Thoracic aorta (tissue), 2 donors: ENCODE results near the gene DLX5. TPM values are rescaled to one million over a fixed set of nuclear protein-coding genes. Genes with fewer than 3 reads are reported as not detected.

Experiments used
- ATAC-seq: fragments of 150-250 bp; one replicate; pipeline ENCODE4 v1.8.0; 2017; ENCODE audit warnings: low read depth; ENCODE audit not compliant: insufficient number of reproducible peaks, low FRiP score
- DNase-seq: peaks from one replicate; pipeline ENCODE4 v3.0.0-alpha.2; 2020; ENCODE audit warnings: low spot score
- H3K27ac ChIP-seq, 2 donors: fragments of 200-600 bp; sonication (generic); 1 replicate in 1 of 2; 2 replicates in 1 of 2; pipeline ENCODE4 v1.5.1; 2016; ENCODE audit warnings: mild to moderate bottlenecking in 2 of 2, moderate library complexity in 2 of 2
- H3K27me3 ChIP-seq: fragments of 200-600 bp; sonication (generic); replicated peaks from 2 replicates; pipeline ENCODE4 v1.6.0; 2016; ENCODE audit warnings: mild to moderate bottlenecking; ENCODE audit not compliant: insufficient read depth
- H3K36me3 ChIP-seq: fragments of 200-600 bp; sonication (generic); one replicate; pipeline ENCODE4 v1.5.1; 2016
- H3K4me1 ChIP-seq, 2 donors: fragments of 200-600 bp; sonication (generic); 1 replicate in 1 of 2; 2 replicates in 1 of 2; pipeline versions ENCODE4 v1.5.1 to v1.6.0; 2016; ENCODE audit warnings: low read depth in 2 of 2, mild to moderate bottlenecking in 1 of 2; ENCODE audit not compliant: control insufficient read depth in 1 of 2
- H3K4me3 ChIP-seq: fragments of 200-600 bp; sonication (generic); 2 replicates; pipeline ENCODE4 v1.5.1; 2016; ENCODE audit warnings: mild to moderate bottlenecking
- H3K9me3 ChIP-seq: fragments of 200-600 bp; sonication (generic); 2 replicates; pipeline ENCODE4 v1.5.1; 2016
- total RNA-seq, 2 donors: library from RNA; depleted of rRNA; stranded (reverse); fragments of >200 nt; gene quantifications; one replicate each; pipeline versions ENCODE4 v1.1.0 to v1.2.3, GENCODE V29; 2016
- TF ChIP-seq, protein P1 (sequence below): fragments of 200-600 bp; sonication (generic); IDR thresholded peaks from one replicate; pipeline ENCODE4 v1.5.1; 2019; ENCODE audit warnings: antibody characterized with exemption

The DLX5 gene
- total RNA-seq, 2 donors from 2014 or later: 0.92 TPM; not detected in 1

DNA sequence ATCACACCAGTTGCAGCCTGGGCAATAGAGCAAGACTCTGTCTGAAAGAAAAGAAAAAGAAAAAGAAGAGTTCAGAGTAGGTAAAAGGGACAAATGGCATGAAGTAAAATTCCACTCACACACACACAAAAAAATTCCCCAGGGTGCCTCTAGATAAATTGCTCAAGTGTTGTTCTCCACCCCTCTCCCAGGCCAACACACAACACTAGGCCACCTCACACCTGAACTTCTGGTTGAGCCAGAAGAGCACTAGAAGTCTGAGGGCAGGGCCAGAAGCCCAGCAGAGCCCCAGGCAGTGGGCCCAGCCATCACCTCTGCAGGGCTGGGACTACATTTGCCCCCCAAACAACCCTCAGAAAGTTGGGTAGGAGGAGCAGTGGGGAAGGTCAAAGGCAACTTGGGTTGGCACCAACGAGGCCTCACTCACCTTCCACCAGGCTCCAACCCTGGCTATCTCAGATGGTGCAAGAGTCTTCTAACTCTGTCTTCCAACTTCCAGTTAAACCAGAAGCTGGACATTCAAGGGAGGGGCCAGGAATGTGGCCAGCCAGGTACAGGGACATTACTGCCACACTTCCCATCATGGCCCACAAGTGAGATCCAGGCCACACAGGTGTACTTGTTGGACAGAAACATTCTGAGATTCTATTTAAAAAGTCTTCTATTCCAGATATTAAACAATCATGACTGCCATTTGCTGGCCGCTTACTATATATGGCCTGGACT lies 44.9 kb downstream of the DLX5 start:
- no peaks in the 10 kb centered on the region for H3K27me3 ChIP-seq
- H3K4me3 ChIP-seq: no peak overlapping the region
- H3K27ac ChIP-seq: no peak overlapping the region
- DNase-seq (no peak), ATAC-seq (no peak)
- TF ChIP-seq, protein P1, sequence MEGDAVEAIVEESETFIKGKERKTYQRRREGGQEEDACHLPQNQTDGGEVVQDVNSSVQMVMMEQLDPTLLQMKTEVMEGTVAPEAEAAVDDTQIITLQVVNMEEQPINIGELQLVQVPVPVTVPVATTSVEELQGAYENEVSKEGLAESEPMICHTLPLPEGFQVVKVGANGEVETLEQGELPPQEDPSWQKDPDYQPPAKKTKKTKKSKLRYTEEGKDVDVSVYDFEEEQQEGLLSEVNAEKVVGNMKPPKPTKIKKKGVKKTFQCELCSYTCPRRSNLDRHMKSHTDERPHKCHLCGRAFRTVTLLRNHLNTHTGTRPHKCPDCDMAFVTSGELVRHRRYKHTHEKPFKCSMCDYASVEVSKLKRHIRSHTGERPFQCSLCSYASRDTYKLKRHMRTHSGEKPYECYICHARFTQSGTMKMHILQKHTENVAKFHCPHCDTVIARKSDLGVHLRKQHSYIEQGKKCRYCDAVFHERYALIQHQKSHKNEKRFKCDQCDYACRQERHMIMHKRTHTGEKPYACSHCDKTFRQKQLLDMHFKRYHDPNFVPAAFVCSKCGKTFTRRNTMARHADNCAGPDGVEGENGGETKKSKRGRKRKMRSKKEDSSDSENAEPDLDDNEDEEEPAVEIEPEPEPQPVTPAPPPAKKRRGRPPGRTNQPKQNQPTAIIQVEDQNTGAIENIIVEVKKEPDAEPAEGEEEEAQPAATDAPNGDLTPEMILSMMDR: no peak
- no peaks in the 10 kb centered on the region for H3K36me3 ChIP-seq
- H3K9me3 ChIP-seq: no peaks in the 10 kb centered on the region
- peaks cover 0 to 3% of the 10 kb centered on the region in 2 donors for H3K4me1 ChIP-seq

GRCh38 chr7:96977445-96977844 lies 47.2 kb downstream of the DLX5 start:
- DNase-seq (no peak), ATAC-seq (no peak)
- Histone ChIP-seq H3K4me3 (no peak overlapping the region), H3K4me1 (peaks cover 6 to 19% of the 10 kb centered on the region in 2 donors), H3K27me3 (no peaks in the 10 kb centered on the region), H3K27ac (no peak overlapping the region), H3K36me3 (no peaks in the 10 kb centered on the region), H3K9me3 (no peaks in the 10 kb centered on the region)
- TF ChIP-seq, protein P1: no peak

GRCh38 chr7:96976106-96976505 lies 48.5 kb downstream of the DLX5 start:
- Histone ChIP-seq H3K27me3 (no peaks in the 10 kb centered on the region), H3K27ac (no peak overlapping the region), H3K9me3 (no peaks in the 10 kb centered on the region), H3K4me3 (no peak overlapping the region), H3K36me3 (no peaks in the 10 kb centered on the region), H3K4me1 (peaks cover 6 to 19% of the 10 kb centered on the region in 2 donors)
- TF ChIP-seq, protein P1: no peak
- no peak for DNase-seq
- ATAC-seq: no peak

GRCh38 chr7:96973986-96974385 lies 50.6 kb downstream of the DLX5 start:
- Histone ChIP-seq H3K27me3 (no peaks in the 10 kb centered on the region), H3K36me3 (no peaks in the 10 kb centered on the region), H3K27ac (no peak overlapping the region), H3K4me3 (peak overlapping the region; percentile 20), H3K9me3 (no peaks in the 10 kb centered on the region), H3K4me1 (peaks cover 6 to 19% of the 10 kb centered on the region in 2 donors)
- ATAC-seq: peak; percentile 63
- TF ChIP-seq, protein P1: no peak
- no peak for DNase-seq

GRCh38 chr7:96970739-96971138 lies 53.9 kb downstream of the DLX5 start:
- DNase-seq (no peak), ATAC-seq (no peak)
- Histone ChIP-seq H3K27ac (no peak overlapping the region), H3K4me1 (peaks cover 6 to 19% of the 10 kb centered on the region in 2 donors), H3K27me3 (no peaks in the 10 kb centered on the region), H3K4me3 (no peak overlapping the region), H3K36me3 (no peaks in the 10 kb centered on the region), H3K9me3 (no peaks in the 10 kb centered on the region)
- TF ChIP-seq, protein P1: no peak

Other genes starting within 250 kb of the DLX5 start
- gene DLX6, start 19.3 kb downstream of the DLX5 start, total RNA-seq: not detected
- gene SDHAF3, start 92.9 kb upstream of the DLX5 start, total RNA-seq: 1 to 10 TPM; 1.1 to 3.5 TPM